CD4-positive, alpha-beta T cell treated with Interleukin-6 at 100 ng/mL for 8 hours (primary cell): ENCODE data around the gene SDE2.
"Not testable (repeated sequence)": the region's sequence is repeated elsewhere in the genome, so short reads cannot be mapped to it uniquely, and the experiment has no call there.

ENCODE experiments used
- DNase-seq: peaks from one replicate; pipeline ENCODE4 v3.0.0-alpha.2; 2020; ENCODE audit warnings: mixed read lengths, low spot score

SDE2 gene

GRCh38 chr1:225999227-225999911, at the start of gene SDE2:
Gene SDE2, minus strand, starts transcription at chr1:225999343. Its CDS starts 31 bp downstream, at chr1:225999312.
- DNase-seq: peak; percentile 100

GRCh38 chr1:226048886-226049285, 49.7 kb upstream of the SDE2 start:
- DNase-seq: no peak

- DNase-seq: no peak
Measured at GRCh38 chr1:226047495-226047894, 48.4 kb upstream of the SDE2 start.

- no peak for DNase-seq
Measured at GRCh38 chr1:226046240-226046639, 47.1 kb upstream of the SDE2 start.

- DNase-seq: no peak
Measured at GRCh38 chr1:226044514-226045101, 45.5 kb upstream of the SDE2 start.

- DNase-seq: no peak
Measured at GRCh38 chr1:226041419-226041818, 42.3 kb upstream of the SDE2 start.

- no peak for DNase-seq
Measured at GRCh38 chr1:226038661-226039060, 39.5 kb upstream of the SDE2 start.

GRCh38 chr1:226035915-226036314, 36.8 kb upstream of the SDE2 start:
- no peak for DNase-seq

- DNase-seq: no peak
Measured at GRCh38 chr1:226034482-226034881, 35.3 kb upstream of the SDE2 start.

GRCh38 chr1:226033991-226034390, 34.8 kb upstream of the SDE2 start:
- no peak for DNase-seq

- no peak for DNase-seq
Measured at GRCh38 chr1:226033582-226033981, 34.4 kb upstream of the SDE2 start.

GRCh38 chr1:226029568-226030225, 30.6 kb upstream of the SDE2 start:
- DNase-seq: no peak

- DNase-seq: no peak
Measured at GRCh38 chr1:226029093-226029496, 30.0 kb upstream of the SDE2 start.

- no peak for DNase-seq
Measured at GRCh38 chr1:226027538-226028217, 28.5 kb upstream of the SDE2 start.

- no peak for DNase-seq
Measured at GRCh38 chr1:226026833-226027232, 27.7 kb upstream of the SDE2 start.

GRCh38 chr1:226023735-226024134, 24.6 kb upstream of the SDE2 start:
- DNase-seq: no peak

GRCh38 chr1:226021801-226022200, 22.7 kb upstream of the SDE2 start:
- DNase-seq: no peak

- no peak for DNase-seq
Measured at GRCh38 chr1:226021401-226021800, 22.3 kb upstream of the SDE2 start.

GRCh38 chr1:226019572-226019971, 20.4 kb upstream of the SDE2 start:
- no peak for DNase-seq

- DNase-seq: no peak
Measured at GRCh38 chr1:226017070-226017469, 17.9 kb upstream of the SDE2 start.

- DNase-seq: no peak
Measured at GRCh38 chr1:226009650-226010044, 10.5 kb upstream of the SDE2 start.

- DNase-seq: not testable (repeated sequence)
Measured at GRCh38 chr1:226007126-226007892, 8.2 kb upstream of the SDE2 start.
